Skeletal muscle satellite cell (primary cell): ENCODE results near the gene HCN2.

ENCODE experiments used
- H3K27me3 ChIP-seq: 2 replicates; pipeline ENCODE4 v1.7.0; 2013; ENCODE audit warnings: low read length; ENCODE audit not compliant: control insufficient read depth, insufficient read depth
- H3K36me3 ChIP-seq: 2 replicates; pipeline ENCODE4 v1.7.0; 2013; ENCODE audit warnings: mild to moderate bottlenecking, control low read depth, low read length; ENCODE audit not compliant: insufficient read depth
- H3K4me1 ChIP-seq: 2 replicates; pipeline ENCODE4 v1.7.0; 2013; ENCODE audit warnings: low read length; ENCODE audit not compliant: control insufficient read depth, insufficient read depth
- H3K4me2 ChIP-seq: 2 replicates; pipeline ENCODE4 v1.7.0; 2013; ENCODE audit warnings: mild to moderate bottlenecking, low read length
- H3K4me3 ChIP-seq: 2 replicates; pipeline ENCODE4 v1.7.0; 2013; ENCODE audit warnings: low read length
- H3K9ac ChIP-seq: 2 replicates; pipeline ENCODE4 v1.7.0; 2013; ENCODE audit warnings: mild to moderate bottlenecking, low read depth, low read length, moderate library complexity
- H3K9me3 ChIP-seq: replicated peaks from 2 replicates; pipeline ENCODE4 v1.7.0; 2013; ENCODE audit warnings: mild to moderate bottlenecking, control low read depth, low read length

HCN2 gene

GRCh38 chr19:660793-661426 lies 71.2 kb downstream of the HCN2 start:
- Histone ChIP-seq H3K27me3 (no peaks in the 10 kb centered on the region), H3K36me3 (peaks cover 11% of the 10 kb centered on the region), H3K4me1 (peaks cover 67% of the 10 kb centered on the region), H3K9me3 (no peaks in the 10 kb centered on the region), H3K4me3 (peak overlapping the region; percentile 95), H3K9ac (peak overlapping the region; percentile 99), H3K4me2 (peak overlapping the region; percentile 100)

- no peaks in the 10 kb centered on the region for H3K9me3 ChIP-seq
- peaks cover 64% of the 10 kb centered on the region for H3K4me1 ChIP-seq
- H3K4me2 ChIP-seq = peak overlapping the region; percentile 100
- H3K9ac ChIP-seq = peak overlapping the region; percentile 99
- peaks cover 9% of the 10 kb centered on the region for H3K36me3 ChIP-seq
- peak overlapping the region; percentile 95 for H3K4me3 ChIP-seq
- no peaks in the 10 kb centered on the region for H3K27me3 ChIP-seq
Observed at GRCh38 chr19:661427-662196, 71.9 kb downstream of the HCN2 start.

- H3K27me3 ChIP-seq = no peaks in the 10 kb centered on the region
- peak overlapping the region; percentile 99 for H3K9ac ChIP-seq
- H3K4me2 ChIP-seq = peak overlapping the region; percentile 100
- H3K4me3 ChIP-seq = peak overlapping the region; percentile 95
- peaks cover 56% of the 10 kb centered on the region for H3K4me1 ChIP-seq
- no peaks in the 10 kb centered on the region for H3K9me3 ChIP-seq
- peaks cover 7% of the 10 kb centered on the region for H3K36me3 ChIP-seq
Observed at GRCh38 chr19:662207-662961, 72.7 kb downstream of the HCN2 start.

- Histone ChIP-seq H3K4me1 (peaks cover 49% of the 10 kb centered on the region), H3K4me2 (peak within 1 kb of the TSS; percentile 100)
Observed at GRCh38 chr19:662962-663681, 73.4 kb downstream of the HCN2 start, which contains the start of gene RNF126. RNF126 (minus strand) TSS chr19:663214; CDS start chr19:663121, 93 bp downstream.

GRCh38 chr19:663682-664117 lies 74.0 kb downstream of the HCN2 start:
- Histone ChIP-seq H3K4me2 (peak overlapping the region; percentile 94), H3K9ac (peak overlapping the region; percentile 84), H3K9me3 (no peaks in the 10 kb centered on the region), H3K4me1 (peaks cover 43% of the 10 kb centered on the region), H3K27me3 (no peaks in the 10 kb centered on the region), H3K4me3 (peak overlapping the region; percentile 76), H3K36me3 (no peaks in the 10 kb centered on the region)

More at GRCh38 chr19:662962-663681, 73.4 kb downstream of the HCN2 start, which contains the start of gene RNF126:
- Histone ChIP-seq H3K4me3 (peak within 1 kb of the TSS; percentile 95), H3K9ac (peak within 1 kb of the TSS; percentile 99), H3K36me3 (peaks cover 5% of the 10 kb centered on the region), H3K9me3 (no peaks in the 10 kb centered on the region), H3K27me3 (no peaks in the 10 kb centered on the region)

- H3K4me3 ChIP-seq = peak overlapping the region; percentile 67
- no peaks in the 10 kb centered on the region for H3K9me3 ChIP-seq
- peaks cover 31% of the 10 kb centered on the region for H3K4me1 ChIP-seq
- no peaks in the 10 kb centered on the region for H3K36me3 ChIP-seq
- no peak overlapping the region for H3K9ac ChIP-seq
- peak overlapping the region; percentile 92 for H3K4me2 ChIP-seq
- H3K27me3 ChIP-seq = no peaks in the 10 kb centered on the region
Observed at GRCh38 chr19:664913-665443, 75.3 kb downstream of the HCN2 start.
